KMS-11 (cell line): ENCODE data around the gene SUCLG1.

ENCODE experiments used
- H2AFZ ChIP-seq: fragments of 200-600 bp; sonication (generic); 2 replicates; pipeline ENCODE4 v1.6.1; 2016; ENCODE audit warnings: antibody characterized with exemption, mixed run types, low read depth
- H3K27ac ChIP-seq: fragments of 200-600 bp; sonication (generic); 2 replicates; pipeline ENCODE4 v1.6.1; 2016; ENCODE audit warnings: mild to moderate bottlenecking, mixed run types
- H3K27me3 ChIP-seq: fragments of 200-600 bp; sonication (generic); 2 replicates; pipeline ENCODE4 v1.6.1; 2017; ENCODE audit warnings: mild to moderate bottlenecking, low read depth, mixed run types, moderate library complexity; ENCODE audit not compliant: insufficient read depth
- H3K36me3 ChIP-seq: fragments of 200-600 bp; sonication (generic); 2 replicates; pipeline ENCODE4 v1.6.1; 2017; ENCODE audit warnings: mild to moderate bottlenecking, mixed run types; ENCODE audit not compliant: insufficient read depth
- H3K4me1 ChIP-seq: fragments of 200-600 bp; sonication (generic); 2 replicates; pipeline ENCODE4 v1.6.1; 2016; ENCODE audit warnings: mild to moderate bottlenecking, low read depth, mixed run types; ENCODE audit not compliant: poor library complexity, severe bottlenecking
- H3K4me2 ChIP-seq: fragments of 200-600 bp; sonication (generic); 2 replicates; pipeline ENCODE4 v1.7.0; 2016; ENCODE audit warnings: mild to moderate bottlenecking, mixed run types
- H3K4me3 ChIP-seq: fragments of 200-600 bp; sonication (generic); IDR thresholded peaks from 2 replicates; pipeline ENCODE4 v1.6.1; 2017; ENCODE audit warnings: low read depth, low read length, mixed read lengths; ENCODE audit not compliant: insufficient read depth
- H3K79me2 ChIP-seq: fragments of 200-600 bp; sonication (generic); 2 replicates; pipeline ENCODE4 v1.6.1; 2016; ENCODE audit warnings: low read depth, mixed run types; ENCODE audit not compliant: insufficient read depth
- H3K9ac ChIP-seq: fragments of 200-600 bp; sonication (generic); 2 replicates; pipeline ENCODE4 v1.6.1; 2016; ENCODE audit warnings: mild to moderate bottlenecking, mixed run types
- H4K20me1 ChIP-seq: fragments of 200-600 bp; sonication (generic); 2 replicates; pipeline ENCODE4 v1.6.1; 2016; ENCODE audit warnings: mild to moderate bottlenecking, mixed run types; ENCODE audit not compliant: insufficient read depth
- TF ChIP-seq, protein P1 (sequence below): fragments of 200-600 bp; sonication (generic); conservative IDR thresholded peaks from 2 replicates; pipeline ENCODE4 v1.6.1; 2017; ENCODE audit warnings: low read depth, mild to moderate bottlenecking, antibody characterized with exemption, low read length, moderate library complexity, mixed read lengths

Gene SUCLG1

GRCh38 chr2:84491741-84492140, 32.7 kb upstream of the SUCLG1 start:
- Histone ChIP-seq H3K36me3 (no peaks in the 10 kb centered on the region), H3K9ac (no peak overlapping the region), H2AFZ (no peak overlapping the region), H3K4me2 (no peak overlapping the region), H3K27ac (no peak overlapping the region), H4K20me1 (no peaks in the 10 kb centered on the region), H3K4me1 (no peaks in the 10 kb centered on the region), H3K4me3 (no peak overlapping the region), H3K27me3 (no peaks in the 10 kb centered on the region), H3K79me2 (no peaks in the 10 kb centered on the region)
- TF ChIP-seq, protein P1, sequence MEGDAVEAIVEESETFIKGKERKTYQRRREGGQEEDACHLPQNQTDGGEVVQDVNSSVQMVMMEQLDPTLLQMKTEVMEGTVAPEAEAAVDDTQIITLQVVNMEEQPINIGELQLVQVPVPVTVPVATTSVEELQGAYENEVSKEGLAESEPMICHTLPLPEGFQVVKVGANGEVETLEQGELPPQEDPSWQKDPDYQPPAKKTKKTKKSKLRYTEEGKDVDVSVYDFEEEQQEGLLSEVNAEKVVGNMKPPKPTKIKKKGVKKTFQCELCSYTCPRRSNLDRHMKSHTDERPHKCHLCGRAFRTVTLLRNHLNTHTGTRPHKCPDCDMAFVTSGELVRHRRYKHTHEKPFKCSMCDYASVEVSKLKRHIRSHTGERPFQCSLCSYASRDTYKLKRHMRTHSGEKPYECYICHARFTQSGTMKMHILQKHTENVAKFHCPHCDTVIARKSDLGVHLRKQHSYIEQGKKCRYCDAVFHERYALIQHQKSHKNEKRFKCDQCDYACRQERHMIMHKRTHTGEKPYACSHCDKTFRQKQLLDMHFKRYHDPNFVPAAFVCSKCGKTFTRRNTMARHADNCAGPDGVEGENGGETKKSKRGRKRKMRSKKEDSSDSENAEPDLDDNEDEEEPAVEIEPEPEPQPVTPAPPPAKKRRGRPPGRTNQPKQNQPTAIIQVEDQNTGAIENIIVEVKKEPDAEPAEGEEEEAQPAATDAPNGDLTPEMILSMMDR: no peak

DNA sequence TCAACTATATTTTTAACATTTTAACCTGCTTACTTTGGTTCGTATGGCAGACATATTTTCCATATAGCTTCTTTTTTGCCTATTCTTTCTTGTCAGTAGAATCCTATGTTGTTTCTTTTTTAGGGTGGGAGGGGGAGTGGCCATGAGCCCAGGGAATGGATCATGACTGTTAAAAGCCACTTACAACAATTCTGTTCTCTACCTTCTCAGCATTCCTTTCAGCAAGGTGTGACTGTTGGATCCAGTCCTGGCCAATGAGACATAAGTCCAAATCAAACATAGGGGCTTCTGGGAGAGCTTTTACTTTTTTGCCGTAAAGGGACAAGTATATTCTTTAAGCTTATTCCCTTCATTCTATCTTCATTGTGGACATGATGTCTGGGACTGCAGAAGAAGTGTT, 32.2 kb upstream of the SUCLG1 start:
- H3K4me1 ChIP-seq: no peaks in the 10 kb centered on the region
- no peak overlapping the region for H3K27ac ChIP-seq
- H3K27me3 ChIP-seq: no peaks in the 10 kb centered on the region
- no peaks in the 10 kb centered on the region for H4K20me1 ChIP-seq
- no peak overlapping the region for H3K4me2 ChIP-seq
- TF ChIP-seq, protein P1: no peak
- H3K79me2 ChIP-seq: no peaks in the 10 kb centered on the region
- H2AFZ ChIP-seq: no peak overlapping the region
- no peaks in the 10 kb centered on the region for H3K36me3 ChIP-seq
- no peak overlapping the region for H3K9ac ChIP-seq
- H3K4me3 ChIP-seq: no peak overlapping the region

DNA sequence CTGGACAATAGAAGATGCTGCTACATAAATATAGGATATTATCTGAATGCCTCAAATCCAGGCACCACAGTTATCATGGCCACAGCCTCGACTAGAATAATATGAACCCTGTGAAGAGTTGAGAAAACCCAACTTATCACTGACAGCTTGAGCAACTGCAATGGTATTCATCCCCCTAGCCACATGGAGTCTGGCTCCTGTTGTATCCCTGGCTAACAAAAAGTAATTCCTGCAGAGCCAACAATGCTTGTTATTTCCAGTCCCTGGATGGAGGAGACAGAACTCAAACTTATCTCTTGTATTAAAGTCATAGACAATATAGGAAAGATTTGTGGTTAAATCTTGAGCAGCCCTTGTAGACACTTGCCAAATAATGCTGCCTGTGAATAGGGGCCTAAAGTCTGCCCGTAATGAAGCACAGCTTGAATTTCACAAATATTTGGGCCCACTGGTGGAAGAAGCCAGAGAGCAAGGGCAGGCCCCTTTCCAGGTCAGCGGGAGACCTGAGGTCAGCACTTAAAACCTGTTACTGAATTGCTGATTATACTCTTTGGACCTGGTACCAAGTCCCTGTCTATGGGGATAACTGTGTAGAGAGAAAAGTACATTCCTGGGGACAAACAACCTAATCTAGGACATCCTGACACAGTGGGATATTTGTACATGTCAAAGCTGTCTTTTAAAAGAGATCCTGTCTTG, 28.4 kb upstream of the SUCLG1 start:
- Histone ChIP-seq H3K9ac (no peak overlapping the region), H3K4me3 (no peak overlapping the region), H2AFZ (no peak overlapping the region), H3K27me3 (no peaks in the 10 kb centered on the region), H3K4me1 (no peaks in the 10 kb centered on the region), H3K4me2 (no peak overlapping the region), H3K36me3 (no peaks in the 10 kb centered on the region), H3K27ac (no peak overlapping the region), H4K20me1 (no peaks in the 10 kb centered on the region), H3K79me2 (no peaks in the 10 kb centered on the region)
- TF ChIP-seq, protein P1: no peak

DNA sequence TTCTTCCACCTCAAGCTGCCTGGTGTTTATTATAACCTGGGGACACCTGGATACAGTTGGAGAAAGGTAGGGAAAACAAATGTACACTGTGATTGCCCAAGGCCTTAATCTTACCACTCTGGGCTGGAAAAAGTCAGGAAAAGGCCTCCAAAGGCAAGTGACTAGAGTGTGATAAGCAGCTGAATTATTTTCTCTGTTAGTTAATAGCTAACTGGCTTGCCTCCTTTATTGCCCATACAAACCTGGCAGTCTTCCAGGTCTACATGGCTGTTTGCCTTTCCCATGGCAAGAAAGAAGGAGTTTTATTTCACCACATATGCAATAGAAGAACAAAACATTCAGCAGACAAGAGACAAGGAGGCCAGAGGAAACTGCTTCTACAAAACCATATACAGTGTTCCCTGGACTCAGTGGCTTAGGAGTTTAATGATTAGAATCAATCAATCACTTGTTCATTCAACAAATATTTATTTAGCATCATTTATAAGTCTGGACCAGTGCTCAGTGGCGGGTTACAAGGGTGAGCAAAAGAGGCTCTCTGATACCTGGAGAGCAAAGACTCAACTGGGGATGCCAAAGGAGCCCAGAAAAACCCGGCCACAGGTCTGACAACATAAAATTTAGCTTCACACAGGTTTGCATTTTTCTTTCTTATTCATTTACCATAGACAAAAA, 27.5 kb upstream of the SUCLG1 start:
- Histone ChIP-seq H3K27me3 (no peaks in the 10 kb centered on the region), H4K20me1 (no peaks in the 10 kb centered on the region), H3K4me3 (no peak overlapping the region), H3K9ac (no peak overlapping the region), H2AFZ (no peak overlapping the region), H3K4me2 (no peak overlapping the region), H3K36me3 (no peaks in the 10 kb centered on the region), H3K79me2 (no peaks in the 10 kb centered on the region), H3K27ac (no peak overlapping the region), H3K4me1 (no peaks in the 10 kb centered on the region)
- TF ChIP-seq, protein P1: no peak
